Stimulated activated CD4-positive, alpha-beta T cell treated with anti-CD3 and anti-CD28 coated beads, Interleukin-2, amount 100 ng/mL, for 24 hours (primary cell): ENCODE data around the gene NCF2.
A peak's percentile ranks its signal among the peaks of the same experiment; 100 is the strongest.
"Not testable (repeated sequence)": the region's sequence is repeated elsewhere in the genome, so short reads cannot be mapped to it uniquely, and the experiment has no call there.

ENCODE experiments used
- DNase-seq, 2 donors: peaks; one replicate each; pipeline ENCODE4 v3.0.0-alpha.2; 2020

The NCF2 gene, protein sequence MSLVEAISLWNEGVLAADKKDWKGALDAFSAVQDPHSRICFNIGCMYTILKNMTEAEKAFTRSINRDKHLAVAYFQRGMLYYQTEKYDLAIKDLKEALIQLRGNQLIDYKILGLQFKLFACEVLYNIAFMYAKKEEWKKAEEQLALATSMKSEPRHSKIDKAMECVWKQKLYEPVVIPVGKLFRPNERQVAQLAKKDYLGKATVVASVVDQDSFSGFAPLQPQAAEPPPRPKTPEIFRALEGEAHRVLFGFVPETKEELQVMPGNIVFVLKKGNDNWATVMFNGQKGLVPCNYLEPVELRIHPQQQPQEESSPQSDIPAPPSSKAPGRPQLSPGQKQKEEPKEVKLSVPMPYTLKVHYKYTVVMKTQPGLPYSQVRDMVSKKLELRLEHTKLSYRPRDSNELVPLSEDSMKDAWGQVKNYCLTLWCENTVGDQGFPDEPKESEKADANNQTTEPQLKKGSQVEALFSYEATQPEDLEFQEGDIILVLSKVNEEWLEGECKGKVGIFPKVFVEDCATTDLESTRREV

DNA sequence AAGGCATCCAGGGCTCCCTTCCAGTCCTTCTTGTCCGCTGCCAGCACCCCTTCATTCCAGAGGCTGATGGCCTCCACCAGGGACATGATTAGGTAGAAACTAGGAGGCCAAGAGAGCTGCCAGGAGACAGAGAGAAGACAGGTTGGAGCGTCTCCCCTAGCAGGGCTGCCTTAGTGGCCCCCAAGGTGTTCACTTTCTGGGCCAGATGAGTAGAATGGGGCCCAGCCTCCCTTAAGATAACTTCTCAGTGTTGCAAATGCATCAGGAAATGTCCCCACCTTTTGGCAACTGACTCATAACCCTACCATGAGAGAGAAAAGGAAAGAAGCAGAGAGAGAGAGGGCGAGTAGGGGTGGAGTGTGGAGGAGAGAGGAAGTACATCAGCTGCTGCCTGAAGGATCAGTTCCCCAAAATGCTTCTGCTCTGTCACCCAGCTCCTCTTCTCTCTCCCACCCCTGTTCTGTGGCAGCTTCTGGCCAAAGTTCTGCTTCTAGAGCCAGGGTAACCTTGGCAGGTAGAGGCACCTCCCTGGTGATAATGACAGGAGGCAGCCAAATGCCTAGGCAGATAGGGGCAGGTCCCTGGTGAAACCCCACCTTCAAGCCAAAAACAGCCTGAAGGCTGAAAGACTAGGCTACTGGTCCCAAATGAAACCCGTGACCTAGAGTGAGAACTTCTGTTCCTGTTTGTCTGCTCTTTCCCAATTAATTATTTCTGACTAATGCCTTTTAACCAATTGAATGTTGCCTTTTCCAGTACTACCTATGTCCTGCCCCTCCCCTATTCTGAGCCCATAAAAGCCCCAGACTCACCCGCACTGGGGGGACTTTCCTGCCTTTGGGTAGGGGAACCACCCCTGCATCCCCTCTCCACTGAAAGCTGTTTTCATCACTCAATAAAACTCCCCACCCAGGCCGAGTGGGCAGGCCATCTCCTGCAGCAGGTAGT lies at the start of gene NCF2:
NCF2 (minus strand) TSS at position 216 of the 948 bp plus-strand sequence; CDS start at position 86, 130 bp downstream.
- peak; percentile 23 to 30 for DNase-seq

DNA sequence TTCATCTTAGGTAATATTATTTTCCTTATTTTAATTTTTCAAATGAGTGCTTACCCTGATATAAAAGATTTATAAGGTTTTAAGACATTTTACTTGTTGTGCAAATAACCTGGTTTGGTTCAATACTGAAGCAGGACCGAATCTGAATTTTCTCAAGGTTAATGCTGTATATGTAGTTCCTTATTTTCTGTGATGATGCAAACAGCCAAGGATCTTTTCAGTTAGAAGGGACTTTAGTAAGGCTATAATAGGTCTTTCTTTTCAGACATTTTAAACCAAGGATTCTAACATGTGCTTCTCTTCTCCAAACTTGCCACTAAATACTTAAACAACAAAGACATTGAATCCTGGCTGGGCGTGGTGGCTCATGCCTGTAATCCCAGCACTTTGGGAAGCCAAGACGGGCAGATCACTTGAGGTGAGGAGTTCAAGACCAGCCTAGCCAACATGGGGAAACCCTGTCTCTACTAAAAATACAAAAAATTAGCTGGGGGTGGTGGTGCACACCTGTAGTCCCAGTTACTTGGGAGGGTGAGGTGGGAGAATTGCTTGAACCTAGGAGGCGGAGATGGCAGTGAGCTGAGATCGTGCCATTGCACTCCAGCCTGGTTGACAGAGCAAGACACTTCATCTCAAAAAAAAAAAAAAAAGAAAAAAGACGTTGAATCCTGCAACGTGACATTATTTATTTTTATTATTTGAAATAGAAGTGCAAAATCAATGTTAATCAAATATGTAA lies 48.6 kb upstream of the NCF2 start:
- no peak for DNase-seq

DNA sequence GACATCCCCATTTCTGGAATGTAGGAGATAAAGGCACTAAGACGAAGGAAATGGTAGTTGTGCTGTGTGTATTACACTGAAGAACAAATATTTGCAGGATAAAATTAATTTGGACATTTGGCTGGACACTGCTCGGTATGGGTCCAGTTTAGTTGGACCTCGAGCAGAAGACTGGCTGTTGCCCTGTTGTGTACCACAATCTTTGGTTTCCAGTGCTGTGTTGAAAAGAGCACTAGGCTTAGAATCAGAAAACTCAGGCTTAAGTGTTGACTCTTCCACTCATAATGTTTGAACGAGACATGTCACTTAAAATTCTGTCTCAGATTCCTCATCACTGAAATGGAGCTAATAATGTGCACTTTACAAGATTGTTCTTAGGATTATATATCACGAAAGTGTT lies 46.5 kb upstream of the NCF2 start:
- DNase-seq, result no peak

DNA sequence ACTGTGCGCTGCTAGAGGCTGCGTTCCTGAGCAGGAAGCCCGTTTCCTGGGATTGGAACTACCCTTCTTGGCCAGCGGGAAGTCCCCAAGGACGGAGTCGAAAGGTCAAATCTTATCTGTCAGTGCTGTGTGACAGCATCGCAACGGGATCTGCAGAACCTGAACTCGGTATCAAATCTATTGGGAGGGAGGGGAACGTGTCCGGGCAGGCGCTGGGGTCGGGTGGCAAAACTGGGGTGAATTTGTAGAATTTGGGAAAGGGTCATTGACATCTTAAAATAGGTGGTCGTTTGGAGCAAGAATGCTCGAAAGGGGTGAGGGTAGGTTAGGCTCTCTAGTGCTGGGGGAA lies 46.0 kb upstream of the NCF2 start:
- no peak for DNase-seq

DNA sequence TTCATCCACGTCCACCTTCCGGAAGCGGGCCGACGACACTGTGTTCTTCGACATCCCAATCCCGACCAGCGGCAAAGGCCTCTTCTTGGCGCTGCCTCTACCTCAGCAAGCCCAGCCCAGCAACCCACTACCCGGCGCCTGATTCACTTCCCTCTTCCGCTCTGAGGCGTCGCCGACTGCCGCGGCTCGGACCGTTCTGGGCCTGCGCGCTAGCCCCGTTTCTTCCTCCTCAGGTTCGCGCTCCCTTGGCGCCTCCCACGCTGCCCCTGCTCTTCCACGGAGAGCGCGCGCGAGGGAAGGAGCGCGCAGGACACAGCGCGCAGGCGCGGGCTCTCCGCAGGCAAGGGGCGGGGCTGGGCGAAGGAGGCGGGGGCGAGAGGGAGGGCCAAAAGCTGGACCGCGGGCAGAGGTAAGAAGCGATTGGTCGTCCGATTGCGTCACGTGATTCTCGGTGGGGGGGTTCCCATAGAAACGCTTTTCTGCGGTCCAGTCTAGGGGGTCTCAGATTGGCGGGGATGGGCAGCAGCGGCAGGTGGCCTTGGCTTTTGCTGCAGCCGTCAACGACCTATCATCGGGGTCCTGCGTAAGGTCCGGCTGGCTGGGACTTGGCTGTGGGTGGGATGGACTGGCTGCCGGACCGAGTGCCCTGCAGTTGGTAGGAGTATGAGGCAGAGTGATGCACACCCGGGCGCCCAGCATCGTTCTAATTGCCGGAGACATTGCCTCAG lies 45.5 kb upstream of the NCF2 start, which contains the start of gene ARPC5:
ARPC5 (minus strand) TSS at position 178 of the 728 bp plus-strand sequence; CDS start at position 54, 124 bp downstream.
- DNase-seq, result peak; percentile 96 to 97

DNA sequence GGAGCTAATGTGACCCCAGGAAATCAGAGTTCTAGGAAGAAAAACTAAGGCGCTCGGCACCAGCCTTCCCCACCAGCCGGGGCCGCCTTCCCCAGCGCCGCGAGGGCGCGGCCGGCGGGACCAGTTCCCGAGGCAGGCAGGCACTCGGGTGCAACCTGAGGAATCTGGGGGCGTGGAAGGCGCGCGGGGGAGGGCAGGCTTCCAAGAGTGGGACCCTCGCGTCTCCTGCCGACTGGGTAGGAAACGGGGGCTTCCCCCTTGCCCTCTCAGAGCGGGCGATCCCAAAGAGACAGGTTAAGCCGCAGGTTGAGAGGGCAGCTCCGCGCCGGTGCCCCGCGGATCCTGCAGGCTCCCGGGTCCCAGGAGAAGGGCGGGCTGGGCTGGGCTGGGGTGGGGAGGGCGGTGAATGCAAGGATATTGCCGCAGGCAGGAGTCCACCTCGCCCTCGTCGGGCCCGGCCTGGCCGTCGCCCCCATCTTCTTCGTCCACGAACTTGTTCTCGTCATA lies 44.9 kb upstream of the NCF2 start:
- peak; percentile 32 to 37 for DNase-seq

DNA sequence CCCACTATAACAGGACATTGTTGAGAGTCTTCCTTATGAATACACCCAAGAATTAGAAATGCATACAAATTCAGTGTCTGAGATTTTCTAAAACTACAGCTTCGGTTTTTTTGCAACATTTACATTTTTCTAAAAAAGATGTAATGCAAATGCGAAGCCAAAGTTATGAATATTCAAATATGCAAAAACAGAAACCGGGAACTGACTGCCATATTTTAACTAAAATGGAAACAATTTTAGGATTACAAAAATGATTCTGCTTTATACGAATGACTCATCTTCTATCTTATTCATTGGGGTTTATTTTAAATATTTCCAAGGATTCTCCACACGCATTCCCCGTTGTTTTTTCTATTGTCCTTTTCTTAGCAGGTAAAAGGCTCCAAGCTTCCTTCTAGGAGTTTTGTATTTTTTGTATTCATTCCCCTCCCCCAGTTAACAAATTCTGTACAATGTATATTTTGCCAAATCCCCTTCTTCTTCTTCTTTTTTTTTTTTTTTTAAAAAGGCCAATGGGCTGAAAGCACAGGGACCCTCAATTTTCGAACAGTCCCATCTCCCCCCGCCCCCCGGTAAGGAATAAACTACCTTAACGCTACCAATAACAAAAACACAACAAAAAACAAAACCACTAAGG lies 44.3 kb upstream of the NCF2 start:
- DNase-seq, result no peak

DNA sequence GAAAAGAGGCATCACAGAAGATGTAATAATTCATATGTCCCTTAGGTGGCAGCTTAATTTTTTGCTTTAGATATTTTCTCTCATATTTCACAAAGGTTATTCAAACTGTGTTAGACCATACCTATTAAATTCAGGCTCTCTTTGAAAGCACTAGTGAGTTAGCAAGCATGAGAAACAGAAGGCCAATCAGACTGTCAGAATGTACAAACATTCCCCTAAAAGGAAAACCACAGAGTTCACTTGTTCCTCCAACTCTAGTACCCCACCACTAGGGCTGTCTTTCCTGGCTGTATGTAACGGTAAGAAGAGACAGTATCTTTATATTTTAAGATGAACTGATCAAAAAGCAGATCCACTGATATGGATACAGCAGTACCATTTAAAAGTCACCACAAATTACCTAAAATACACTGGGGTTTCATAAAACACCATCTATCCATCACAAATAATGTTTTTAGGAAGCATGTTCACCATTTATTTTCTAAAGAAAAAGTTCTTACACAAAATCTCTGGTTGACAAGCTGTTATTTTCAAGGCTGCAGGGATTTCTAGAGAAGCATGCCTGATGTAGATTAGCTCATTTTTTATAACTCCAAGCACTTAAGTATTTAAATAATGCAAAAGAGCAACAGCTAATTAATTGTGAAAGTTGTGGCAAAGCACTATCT lies 43.6 kb upstream of the NCF2 start:
- DNase-seq, result no peak

DNA sequence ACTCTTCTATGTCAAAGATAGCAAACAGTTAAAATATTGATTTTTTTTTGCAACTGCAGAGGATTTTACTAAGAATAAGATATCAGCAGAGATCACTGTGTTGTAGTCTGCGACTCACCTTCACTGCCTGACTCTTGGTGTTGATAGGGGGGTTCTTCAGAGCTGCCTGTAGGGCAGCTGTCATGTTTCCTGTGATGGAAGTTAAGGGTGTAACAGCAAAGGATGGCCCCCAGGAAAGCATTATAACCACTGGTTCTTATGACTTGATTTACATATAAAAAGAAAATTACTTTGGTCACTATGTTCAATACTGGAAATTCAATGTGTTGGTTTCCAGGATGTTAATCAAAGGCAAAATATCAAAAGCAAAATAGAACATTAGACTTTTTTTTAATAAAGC lies 42.7 kb upstream of the NCF2 start:
- DNase-seq, result no peak

DNA sequence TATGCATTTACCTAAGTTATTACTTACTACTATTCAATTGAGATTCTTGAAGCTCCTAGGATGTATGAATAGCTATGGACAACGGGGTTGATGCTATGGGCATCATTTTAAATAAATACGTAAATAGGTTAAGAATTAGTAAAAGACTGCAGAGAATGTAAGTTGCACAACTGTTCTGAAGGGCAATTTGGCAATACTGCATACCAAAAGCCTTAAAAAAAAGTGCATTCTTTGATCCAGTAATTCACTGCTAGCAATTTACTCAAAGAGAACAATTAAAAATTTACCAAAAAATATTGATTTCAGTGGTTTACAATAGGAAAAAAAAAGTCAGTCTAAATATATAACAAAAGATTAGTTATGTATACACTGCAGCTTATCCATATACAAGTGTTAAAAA lies 41.9 kb upstream of the NCF2 start:
- no peak for DNase-seq

DNA sequence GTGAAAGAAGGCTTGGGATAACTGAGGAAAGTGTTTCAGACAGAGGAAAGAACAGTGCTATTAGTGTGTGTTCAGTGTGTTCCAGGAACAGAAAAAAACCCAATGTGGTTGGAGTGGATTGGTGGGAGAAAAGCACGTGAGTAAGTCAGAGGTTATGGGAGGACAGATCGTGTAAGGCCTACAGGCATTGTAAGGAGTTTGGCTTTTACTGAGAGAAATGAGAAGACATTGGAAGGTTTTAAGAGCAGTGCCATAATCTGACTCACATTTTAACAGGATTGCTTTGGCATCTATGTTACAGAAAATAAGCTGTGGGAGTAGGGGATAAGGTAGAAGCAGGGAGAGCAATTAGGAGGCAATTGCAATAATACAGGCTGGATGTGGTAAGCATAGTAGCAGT lies 40.5 kb upstream of the NCF2 start:
- DNase-seq, result no peak

DNA sequence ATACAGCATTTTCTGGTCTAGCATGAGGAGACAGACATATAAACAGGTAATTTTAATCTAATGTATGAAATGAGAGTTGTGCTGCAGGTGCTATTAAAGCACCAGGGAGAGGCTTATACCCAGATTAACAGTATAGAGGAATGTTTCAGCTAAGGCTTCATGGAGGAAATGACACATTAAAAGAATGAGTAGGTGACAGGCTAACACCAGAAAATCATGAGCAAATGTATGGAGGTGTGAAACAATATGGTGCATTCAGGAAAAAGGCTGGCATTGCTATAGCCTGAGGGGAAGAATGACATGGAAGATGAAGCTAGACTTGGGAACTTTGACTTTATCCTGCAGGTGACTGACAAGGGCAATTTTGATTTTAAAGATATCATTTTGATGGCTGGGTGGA lies 38.3 kb upstream of the NCF2 start:
- no peak for DNase-seq

DNA sequence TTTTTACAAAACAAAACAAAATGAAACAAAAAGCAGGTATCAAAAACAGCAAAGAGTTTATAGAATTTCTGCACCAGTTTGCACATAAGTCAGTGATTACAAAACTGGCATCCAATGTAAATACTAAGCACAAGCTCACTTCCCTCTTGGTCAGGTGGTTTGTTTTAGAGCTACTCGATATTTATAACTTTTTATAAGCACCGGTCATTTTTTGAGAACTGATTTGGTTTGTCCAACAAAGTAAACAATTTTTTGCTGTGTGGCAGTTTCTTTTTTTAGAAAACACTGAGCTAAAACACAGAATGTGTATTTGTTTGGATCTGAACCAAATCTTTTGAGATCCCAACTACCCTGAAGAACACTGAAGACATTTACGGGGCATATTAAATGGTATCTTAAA lies 36.0 kb upstream of the NCF2 start:
- DNase-seq, result not testable (repeated sequence)

DNA sequence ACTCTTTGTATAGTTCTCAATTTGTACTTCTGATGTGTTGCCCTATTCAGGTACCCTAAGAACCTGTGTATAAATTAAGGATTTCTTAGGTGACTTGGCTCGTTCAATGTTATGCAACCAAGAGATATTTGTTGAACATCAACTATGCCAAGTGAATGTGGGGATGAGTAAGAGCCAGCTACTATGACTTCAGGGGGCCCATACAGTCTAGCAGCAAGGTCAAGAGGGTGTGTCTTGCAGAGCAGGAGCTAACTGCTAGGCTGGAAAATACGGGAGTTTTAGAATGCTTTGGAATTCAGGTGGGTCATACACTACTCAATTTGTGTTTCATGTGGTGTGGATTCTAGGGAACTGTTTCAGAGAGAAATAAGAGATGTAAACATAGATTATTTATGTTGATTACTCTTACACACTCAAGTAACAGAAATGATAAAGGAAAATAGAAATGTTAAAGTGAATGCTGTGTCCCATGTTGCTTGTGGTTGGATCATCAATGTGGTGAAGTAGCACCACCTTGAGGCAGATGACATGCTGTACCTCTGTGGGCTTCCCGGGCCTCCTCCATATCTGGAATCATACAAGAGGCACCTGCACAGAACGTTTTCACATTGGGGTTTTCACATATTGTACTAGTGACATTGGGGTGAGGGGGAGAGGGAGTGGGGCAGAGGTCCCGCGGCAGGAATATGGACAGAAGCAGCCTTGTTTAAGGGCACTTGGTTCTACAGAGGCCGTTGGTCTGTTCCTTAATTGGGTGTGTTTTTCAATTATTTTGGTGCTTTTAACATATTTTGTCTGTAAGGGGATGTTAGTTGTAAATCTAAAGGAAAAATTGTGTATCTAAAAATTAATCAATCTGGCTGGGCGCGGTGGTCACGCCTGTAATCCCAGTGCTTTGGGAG lies 32.9 kb upstream of the NCF2 start:
- DNase-seq, result peak; percentile 25 to 42

DNA sequence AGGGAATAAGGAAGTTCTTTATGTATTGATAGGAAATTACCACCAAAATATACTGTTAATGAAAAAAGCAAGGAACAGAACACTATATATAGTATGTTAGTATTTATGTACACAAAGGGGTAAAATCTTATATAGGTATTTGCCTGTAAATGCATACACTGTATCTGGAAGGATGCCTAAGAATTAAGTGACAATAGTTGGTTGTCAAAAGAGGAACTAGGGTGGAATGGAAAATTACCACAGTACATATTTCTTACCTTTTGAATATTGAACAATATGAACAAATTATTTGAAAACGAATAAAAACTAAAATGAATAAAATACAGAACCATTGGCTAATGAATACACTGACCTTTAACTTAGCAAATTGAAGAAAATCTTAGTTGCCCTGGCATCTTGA lies 31.8 kb upstream of the NCF2 start:
- no peak for DNase-seq

DNA sequence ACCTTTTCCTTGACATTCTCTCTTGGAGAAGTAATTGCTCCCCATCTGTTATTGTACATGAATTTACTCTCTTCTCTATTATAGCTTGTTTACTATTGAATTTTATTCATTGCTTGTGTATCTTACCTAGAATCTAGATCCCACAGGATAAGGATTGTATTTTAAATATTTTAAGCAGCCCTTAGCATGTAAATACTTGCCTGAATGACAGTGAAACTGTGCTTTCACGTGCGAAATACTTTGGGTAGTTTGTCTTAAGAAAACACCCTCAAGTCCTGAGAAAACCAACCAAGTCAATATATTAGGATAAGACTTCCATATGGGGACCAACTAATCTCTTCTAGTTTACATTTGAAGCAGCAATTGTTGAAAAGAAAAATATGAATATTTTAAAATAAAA lies 30.1 kb upstream of the NCF2 start:
- no peak for DNase-seq

DNA sequence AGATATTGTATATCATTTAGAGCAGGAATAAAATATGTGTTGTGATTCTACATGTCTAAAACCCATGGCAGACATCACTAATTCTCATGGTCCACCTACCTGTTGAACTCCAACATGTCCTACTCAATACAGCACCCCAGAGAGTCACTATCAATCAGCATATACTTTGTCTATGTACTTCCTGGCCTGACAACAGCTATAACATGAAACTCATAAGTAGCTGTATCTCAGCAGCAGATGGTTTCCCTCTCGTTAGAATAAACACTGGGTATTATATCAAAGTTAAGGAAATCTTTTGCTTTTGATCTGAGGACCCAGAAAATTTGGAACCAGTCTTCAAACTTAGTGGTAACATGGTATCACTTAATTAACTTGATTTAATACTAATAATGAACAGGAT lies 29.5 kb upstream of the NCF2 start:
- no peak for DNase-seq

DNA sequence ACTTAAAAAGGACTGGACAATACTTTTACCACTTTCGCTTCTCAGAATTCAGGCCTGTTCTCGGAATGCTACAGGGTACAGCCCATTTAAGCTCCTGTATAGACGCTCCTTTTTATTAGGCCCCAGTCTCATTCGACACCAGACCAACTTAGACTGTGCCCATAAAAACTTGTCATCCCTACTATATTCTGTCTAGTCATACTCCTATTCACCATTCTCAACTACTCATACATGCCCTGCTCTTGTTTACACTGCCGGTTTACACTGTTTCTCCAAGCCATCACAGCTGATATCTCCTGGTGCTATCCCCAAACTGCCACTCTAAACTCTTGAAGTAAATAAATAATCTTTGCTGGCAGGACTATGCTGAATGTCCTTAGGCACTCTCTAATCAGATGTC lies 27.9 kb upstream of the NCF2 start:
- not testable (repeated sequence) for DNase-seq

DNA sequence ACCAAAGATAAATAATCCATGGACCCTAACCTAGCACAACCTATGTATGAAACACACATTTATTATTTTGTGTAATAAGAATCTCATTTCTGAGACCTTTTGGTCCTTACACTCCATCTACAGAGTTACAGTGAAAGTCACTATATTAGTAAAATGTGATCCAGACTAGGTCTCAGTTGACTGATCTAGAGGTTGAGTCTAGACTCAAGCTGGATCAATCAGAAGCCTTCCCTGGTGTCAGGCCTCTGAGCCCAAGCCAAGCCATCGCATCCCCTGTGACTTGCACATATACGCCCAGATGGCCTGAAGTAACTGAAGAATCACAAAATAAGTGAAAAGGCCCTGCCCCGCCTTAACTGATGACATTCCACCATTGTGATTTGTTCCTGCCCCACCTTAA lies 22.7 kb upstream of the NCF2 start:
- DNase-seq, result not testable (repeated sequence)

DNA sequence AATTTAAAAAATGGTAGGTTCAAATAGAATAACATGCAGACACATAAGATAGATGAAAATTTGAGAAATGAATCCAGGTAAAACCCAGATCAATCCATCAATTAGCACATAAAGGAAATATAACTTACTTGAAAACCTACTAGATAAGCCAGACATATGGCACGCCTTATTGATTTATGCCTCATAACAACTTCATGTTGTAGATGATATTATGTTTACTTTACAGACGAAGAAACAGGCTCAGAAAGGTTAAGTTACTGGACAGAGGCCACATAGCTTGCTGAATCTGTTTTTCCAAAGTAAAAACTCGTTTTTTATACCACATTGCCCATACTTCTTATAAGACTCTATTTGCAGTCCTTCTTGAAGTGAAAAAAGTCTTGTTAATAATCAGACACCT lies 22.1 kb upstream of the NCF2 start:
- no peak for DNase-seq
